ENCODE data around the gene PSMB9.
A peak's percentile ranks its signal among the peaks of the same experiment; 100 is the strongest.
"Not testable (repeated sequence)": the region's sequence is repeated elsewhere in the genome, so short reads cannot be mapped to it uniquely, and the experiment has no call there.

PSMB9 gene

DNA sequence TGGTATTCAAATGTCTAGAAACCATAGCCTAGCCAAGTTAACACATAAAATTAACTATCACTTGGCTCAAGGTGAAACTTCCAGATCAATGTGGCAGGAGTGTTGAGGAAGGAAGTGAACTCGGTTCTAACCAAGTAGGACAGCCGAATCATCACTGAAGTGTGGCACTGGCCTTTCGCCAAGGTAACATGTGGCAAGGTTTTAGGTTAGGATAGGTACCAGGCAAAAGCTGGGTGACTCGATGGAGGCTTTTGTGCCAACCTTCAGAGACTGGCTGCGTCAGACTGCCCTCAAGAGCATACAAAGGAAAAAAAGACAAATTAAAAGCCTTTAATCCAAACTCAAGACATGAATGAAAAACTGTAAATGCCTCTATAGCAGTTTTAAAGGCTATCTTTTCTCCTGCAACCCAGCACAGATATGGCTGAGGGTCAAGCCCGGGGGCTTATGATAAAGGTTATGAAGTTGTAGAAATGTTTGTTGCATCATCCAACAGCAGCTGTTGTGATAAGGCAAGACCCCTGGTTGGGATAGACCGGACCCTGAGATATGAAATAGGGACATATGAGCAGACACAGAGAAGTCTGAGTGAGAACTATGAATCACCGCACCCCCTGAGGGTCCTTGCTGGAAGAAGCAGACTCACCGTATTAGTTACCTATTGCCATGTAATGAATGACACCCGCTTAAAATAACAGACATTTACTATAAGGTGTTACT, 11.9 kb downstream of the PSMB9 start:
- no peak for DNase-seq

GRCh38 chr6:32867022-32867477, 13.1 kb downstream of the PSMB9 start:
- peak in 1 of 2 donors; percentile 52 for DNase-seq

- no peak for DNase-seq
Observed at GRCh38 chr6:32867554-32868256, 13.7 kb downstream of the PSMB9 start.

DNA sequence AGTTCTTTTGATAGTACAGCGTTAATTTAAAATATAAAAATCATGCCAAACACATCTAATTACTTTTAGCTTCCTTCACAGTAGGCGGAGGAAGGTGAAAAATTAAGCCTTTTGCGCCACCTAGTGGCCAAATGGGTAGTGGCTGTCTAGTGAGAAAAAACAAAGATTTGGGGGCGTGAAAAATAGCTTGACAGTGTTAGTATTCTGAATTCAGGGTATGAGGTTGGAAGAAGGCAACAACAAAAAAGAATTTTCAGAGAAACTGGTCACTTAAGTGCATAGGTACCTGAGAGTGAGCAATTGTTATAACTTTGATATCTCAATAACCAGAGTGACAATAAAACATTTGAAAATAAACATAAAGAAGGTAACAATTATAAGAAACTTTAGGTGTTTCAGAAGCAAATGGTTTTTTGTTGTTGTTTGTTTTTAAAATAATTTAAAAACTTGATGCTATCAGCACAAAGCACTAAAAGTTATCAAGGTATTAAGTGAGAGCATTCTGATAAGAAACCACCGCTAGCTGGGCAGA, 14.3 kb downstream of the PSMB9 start:
- peak; percentile 84 to 91 for DNase-seq

DNA sequence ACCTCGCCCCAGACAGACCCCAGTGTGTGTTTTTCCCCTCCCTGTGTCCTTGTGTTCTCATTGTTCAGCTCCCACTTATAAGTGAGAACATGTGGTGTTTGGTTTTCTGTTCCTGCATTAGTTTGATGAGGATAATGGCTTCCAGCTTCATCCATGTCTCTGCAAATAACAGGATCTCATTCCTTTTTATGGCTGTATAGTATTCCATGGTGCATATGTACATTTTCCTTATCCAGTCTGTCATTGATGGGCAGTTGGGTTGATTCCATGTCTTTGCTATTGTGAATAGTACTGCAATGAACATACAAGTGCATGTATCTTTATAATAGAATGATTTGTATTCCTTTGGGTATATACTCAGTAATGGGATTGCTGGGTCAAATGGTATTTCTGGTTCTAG, 20.0 kb downstream of the PSMB9 start:
- DNase-seq = not testable (repeated sequence)

DNA sequence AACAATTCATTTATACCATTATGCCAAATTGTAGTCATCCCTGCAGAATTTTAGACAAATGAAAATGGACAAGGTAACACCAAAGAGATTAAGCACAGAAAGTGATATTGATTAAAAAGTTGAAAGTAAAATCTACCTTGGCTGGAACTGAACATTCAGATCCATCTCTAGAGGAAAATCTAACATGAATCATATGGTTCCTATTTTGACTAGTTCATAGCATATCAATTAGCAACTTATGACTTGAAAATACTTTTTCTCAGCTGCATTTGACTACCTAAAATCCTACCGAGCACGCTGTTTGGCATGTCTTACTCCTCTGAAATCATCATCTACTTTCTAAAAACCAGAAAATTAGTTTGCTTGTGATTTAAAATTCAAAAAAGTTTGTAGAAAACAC, 22.6 kb downstream of the PSMB9 start:
- no peak for DNase-seq

GRCh38 chr6:32879691-32880090, 25.7 kb downstream of the PSMB9 start:
- DNase-seq = no peak

GRCh38 chr6:32880962-32881361, 27.0 kb downstream of the PSMB9 start:
- not testable (repeated sequence) for DNase-seq

DNA sequence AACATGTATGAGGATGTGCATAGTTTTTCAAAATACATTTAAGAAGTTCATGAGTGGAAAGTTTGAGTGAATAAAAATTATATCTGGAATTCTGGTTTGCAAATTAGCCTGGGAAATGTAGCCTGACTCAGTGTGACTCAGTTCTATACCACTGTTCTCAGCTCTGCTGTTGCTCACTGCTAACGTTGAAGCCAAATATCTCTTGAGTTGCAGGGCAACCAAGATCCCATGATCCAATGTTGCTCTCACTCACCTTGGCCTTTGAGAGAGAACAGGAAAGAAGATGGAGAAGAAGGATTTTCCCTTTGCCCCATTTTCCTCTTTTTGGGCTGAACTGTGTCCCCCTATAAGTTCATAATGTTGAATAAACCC, 28.9 kb downstream of the PSMB9 start:
- DNase-seq = no peak

GRCh38 chr6:32883789-32884188, 29.8 kb downstream of the PSMB9 start:
- no peak for DNase-seq

DNA sequence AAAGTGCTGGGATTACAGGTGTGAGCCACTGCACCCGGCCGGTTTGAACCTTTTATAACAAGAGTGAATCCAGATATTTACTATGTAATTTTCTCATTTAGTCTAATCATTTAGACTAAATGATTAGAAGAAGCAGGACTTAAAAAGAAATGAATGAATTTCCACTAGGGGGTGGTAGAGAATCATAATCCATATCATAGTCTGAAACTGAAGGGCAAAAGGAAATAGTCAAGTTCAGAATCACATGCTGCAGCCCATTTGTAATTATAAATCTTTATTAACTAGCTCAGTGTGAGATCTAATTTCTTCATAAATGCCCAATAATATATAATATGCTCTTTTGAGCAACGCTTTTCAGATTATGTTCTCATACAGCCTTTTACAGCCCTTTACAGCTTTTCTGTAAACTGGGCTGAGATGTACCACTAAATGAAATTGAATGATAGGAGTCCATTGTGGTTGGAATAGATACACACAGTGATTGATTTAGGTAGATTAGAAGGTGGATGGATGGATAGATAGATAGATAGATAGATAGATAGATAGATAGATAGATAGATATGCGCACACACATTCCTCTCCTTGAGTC, 31.8 kb downstream of the PSMB9 start:
- peak in 1 of 2 donors; percentile 82 for DNase-seq

GRCh38 chr6:32886681-32887383, 32.8 kb downstream of the PSMB9 start:
- no peak for DNase-seq

GRCh38 chr6:32887616-32888015, 33.6 kb downstream of the PSMB9 start:
- DNase-seq = no peak

DNA sequence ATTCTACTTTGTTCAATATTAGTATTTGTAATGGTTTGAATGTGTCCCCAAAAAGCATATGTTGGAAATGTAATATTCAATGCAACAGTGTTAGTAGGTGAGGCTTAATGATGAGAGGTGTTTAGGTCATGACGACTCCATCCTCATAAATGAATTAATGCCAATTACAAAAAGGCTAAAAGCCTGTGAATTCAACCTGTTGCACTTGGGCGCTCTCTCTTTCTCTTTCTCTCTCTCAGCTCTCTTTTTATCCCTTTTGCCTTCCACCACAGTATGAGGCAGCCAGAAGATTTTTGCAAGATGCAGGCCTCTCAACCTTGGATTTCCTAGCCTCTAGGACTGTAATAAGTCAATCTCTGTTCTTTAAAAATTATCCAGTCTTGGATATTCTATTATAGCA, 34.6 kb downstream of the PSMB9 start:
- no peak for DNase-seq

- DNase-seq = no peak
Observed at GRCh38 chr6:32889533-32889932, 35.5 kb downstream of the PSMB9 start.

DNA sequence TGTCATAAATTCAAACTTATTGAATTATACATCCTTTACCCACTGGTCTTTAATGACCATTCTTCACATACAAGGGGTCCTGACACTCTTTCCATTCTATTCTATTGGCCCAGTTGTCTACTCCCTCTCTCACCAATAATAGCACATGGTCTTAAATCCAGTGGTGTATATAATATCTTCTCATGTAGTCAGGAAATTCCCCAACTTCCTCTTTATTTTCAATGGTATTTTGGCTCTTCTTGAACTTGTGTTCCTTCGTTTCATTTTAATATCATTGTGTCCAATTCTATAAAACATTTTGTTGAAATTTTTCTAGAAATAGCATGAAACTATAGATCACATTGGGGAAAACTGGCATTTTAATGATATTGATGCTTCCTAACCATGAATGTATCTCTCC, 36.8 kb downstream of the PSMB9 start:
- no peak for DNase-seq

- peak; percentile 91 to 96 for DNase-seq
Observed at GRCh38 chr6:32894085-32895005, 40.4 kb downstream of the PSMB9 start.

DNA sequence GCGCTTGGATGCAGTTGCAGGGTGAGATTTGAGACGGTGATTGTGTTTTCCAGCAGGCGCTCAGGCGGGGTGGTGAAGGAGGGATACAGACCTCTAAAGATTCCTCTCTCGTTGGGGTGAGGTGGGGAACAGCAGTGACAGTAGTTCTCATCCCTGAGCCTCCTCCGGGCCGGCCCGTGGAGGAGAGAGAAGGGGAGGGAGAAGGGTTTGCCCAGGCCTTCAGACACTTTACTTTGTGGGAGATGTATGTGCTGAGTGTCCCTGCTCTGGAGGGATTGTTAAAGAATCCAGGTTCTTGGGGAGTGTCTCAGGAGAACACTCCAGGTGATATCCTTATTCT, 41.0 kb downstream of the PSMB9 start:
- DNase-seq = no peak

- no peak for DNase-seq
Observed at GRCh38 chr6:32903952-32904351, 50.0 kb downstream of the PSMB9 start.

- DNase-seq = no peak
Observed at GRCh38 chr6:32905078-32905477, 51.1 kb downstream of the PSMB9 start.

DNA sequence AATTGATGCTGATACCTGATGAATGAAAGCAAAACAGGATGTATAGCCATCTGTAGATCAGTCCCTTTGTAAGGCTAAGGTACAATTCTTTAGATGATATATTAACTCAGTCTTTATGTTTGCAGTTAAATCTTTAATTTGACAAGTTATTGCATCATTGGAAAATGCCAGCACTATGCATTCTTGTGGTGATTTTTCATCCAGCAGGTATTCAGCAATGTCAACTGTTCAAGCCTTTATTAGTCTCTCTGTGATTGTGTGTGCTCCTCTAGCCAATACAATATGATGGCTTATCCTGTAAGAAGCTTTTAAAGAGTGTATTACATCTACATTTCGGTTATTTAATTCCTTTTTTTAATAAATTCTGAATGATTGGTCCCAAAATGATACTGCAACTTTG, 52.5 kb downstream of the PSMB9 start:
- DNase-seq = no peak

DNA sequence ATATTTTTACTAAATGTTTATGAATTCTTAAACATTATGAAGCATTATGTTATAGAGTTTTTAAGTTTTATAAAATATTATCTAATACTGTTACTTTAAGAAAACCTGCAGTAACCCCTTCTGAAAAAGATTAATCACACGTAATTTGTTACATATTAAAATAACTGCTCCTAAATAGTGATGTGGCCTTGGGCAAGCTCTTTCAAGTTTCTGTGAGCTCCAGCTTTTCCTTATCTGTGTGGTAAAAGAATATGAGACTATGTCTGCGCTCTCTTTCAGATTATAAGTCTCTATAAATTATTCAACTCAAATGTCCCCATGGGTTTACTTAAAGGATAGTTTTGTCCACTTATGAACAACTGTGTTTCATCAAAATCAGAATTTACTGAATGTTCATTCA, 54.9 kb downstream of the PSMB9 start:
- DNase-seq = no peak
